Stimulated activated memory B cell treated with anti-CD40 and anti-IgM and Interleukin-4, amounts not matched to agents 10 μg/mL and 1 μg/mL and 100 μg/mL, for 72 hours (primary cell): ENCODE measurements around the gene POLR2F.

Experiments
- ATAC-seq: fragments of 150-1000 bp; cut with Tn5 transposase; 2 replicates; pipeline ENCODE4 v1.10.0; 2021
- H3K27ac Mint-ChIP-seq: one replicate; pipeline ENCODE4 v1.8.0; 2022; ENCODE audit warnings: mild to moderate bottlenecking, mixed read lengths
- H3K27me3 Mint-ChIP-seq: one replicate; pipeline ENCODE4 v1.8.0; 2022; ENCODE audit warnings: mixed read lengths
- H3K36me3 Mint-ChIP-seq: one replicate; pipeline ENCODE4 v1.8.0; 2022; ENCODE audit warnings: mixed read lengths
- H3K4me1 Mint-ChIP-seq: one replicate; pipeline ENCODE4 v1.8.0; 2022; ENCODE audit warnings: mixed read lengths
- H3K4me3 Mint-ChIP-seq: one replicate; pipeline ENCODE4 v1.8.0; 2022; ENCODE audit warnings: mild to moderate bottlenecking, moderate library complexity, mixed read lengths
- H3K9me3 Mint-ChIP-seq: one replicate; pipeline ENCODE4 v1.8.0; 2022; ENCODE audit warnings: mixed read lengths

The POLR2F gene

GRCh38 chr22:37994982-37995381, 41.5 kb downstream of the POLR2F start:
- no peak for ATAC-seq
- peaks cover 30% of the 10 kb centered on the region for H3K4me1 Mint-ChIP-seq
- H3K27ac Mint-ChIP-seq = peak overlapping the region; percentile 40
- H3K27me3 Mint-ChIP-seq = peaks cover 12% of the 10 kb centered on the region
- H3K4me3 Mint-ChIP-seq = no peak overlapping the region
- no peaks in the 10 kb centered on the region for H3K9me3 Mint-ChIP-seq
- peaks cover 6% of the 10 kb centered on the region for H3K36me3 Mint-ChIP-seq

- peaks cover 12% of the 10 kb centered on the region for H3K27me3 Mint-ChIP-seq
- peaks cover 30% of the 10 kb centered on the region for H3K4me1 Mint-ChIP-seq
- no peak overlapping the region for H3K4me3 Mint-ChIP-seq
- H3K27ac Mint-ChIP-seq = peak overlapping the region; percentile 40
- peaks cover 6% of the 10 kb centered on the region for H3K36me3 Mint-ChIP-seq
- H3K9me3 Mint-ChIP-seq = no peaks in the 10 kb centered on the region
- ATAC-seq = no peak
Observed at GRCh38 chr22:37995460-37995859, 42.0 kb downstream of the POLR2F start.

GRCh38 chr22:37996079-37996478, 42.6 kb downstream of the POLR2F start:
- Mint-ChIP-seq H3K4me1 (peaks cover 30% of the 10 kb centered on the region), H3K27me3 (peaks cover 12% of the 10 kb centered on the region), H3K4me3 (no peak overlapping the region), H3K9me3 (no peaks in the 10 kb centered on the region), H3K36me3 (peaks cover 6% of the 10 kb centered on the region), H3K27ac (peak overlapping the region; percentile 40)
- peak; percentile 49 for ATAC-seq

- Mint-ChIP-seq H3K4me3 (no peak overlapping the region), H3K27ac (peak overlapping the region; percentile 40), H3K4me1 (peaks cover 30% of the 10 kb centered on the region), H3K9me3 (no peaks in the 10 kb centered on the region), H3K36me3 (peaks cover 6% of the 10 kb centered on the region), H3K27me3 (peaks cover 12% of the 10 kb centered on the region)
- no peak for ATAC-seq
Observed at GRCh38 chr22:37996515-37997246, 43.2 kb downstream of the POLR2F start.

DNA sequence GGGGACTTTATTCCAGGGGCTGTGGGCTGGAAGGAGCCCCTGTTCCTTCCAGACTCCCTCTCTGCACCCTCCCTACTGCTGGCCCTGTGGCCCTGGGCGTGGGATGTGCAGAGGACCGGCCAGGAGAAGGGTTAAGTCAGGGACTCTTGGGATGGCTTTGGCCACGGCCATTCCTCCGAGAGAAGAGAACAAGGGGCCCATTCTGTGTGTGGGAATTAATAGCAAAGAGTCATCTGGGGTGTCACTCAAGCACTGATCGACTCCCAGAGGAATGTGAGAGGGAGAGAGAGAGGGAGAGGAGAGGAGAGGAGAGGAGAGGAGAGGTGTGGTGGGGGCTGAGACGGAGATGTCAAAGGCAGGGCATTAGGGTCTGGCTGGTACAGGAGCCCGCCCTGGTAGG, 45.0 kb downstream of the POLR2F start:
- no peak overlapping the region for H3K4me3 Mint-ChIP-seq
- H3K9me3 Mint-ChIP-seq = no peaks in the 10 kb centered on the region
- H3K27ac Mint-ChIP-seq = no peak overlapping the region
- peaks cover 30% of the 10 kb centered on the region for H3K4me1 Mint-ChIP-seq
- H3K36me3 Mint-ChIP-seq = no peaks in the 10 kb centered on the region
- H3K27me3 Mint-ChIP-seq = peaks cover 12% of the 10 kb centered on the region
- no peak for ATAC-seq

DNA sequence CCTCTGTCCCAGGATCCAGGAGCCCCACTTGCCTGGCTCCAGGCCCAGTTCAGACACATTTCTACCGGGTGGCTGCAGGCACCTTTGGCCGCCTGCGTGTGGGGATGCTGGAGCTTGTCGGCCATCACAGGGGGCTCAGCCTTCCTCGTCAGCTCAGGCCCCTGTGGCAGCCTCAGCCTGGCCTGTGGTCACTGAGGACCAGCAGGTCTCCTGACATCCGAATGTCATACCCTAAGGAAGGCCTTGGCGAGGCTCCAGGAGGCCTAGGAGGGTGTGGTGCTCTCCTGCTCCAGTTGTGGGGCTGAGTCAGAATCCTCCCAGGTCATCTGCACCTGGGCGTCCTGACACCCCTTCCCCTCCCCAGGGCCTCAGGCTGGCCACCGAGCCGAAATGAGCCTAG, 45.7 kb downstream of the POLR2F start:
- no peak overlapping the region for H3K27ac Mint-ChIP-seq
- ATAC-seq = no peak
- H3K27me3 Mint-ChIP-seq = peaks cover 12% of the 10 kb centered on the region
- no peaks in the 10 kb centered on the region for H3K9me3 Mint-ChIP-seq
- no peaks in the 10 kb centered on the region for H3K36me3 Mint-ChIP-seq
- no peak overlapping the region for H3K4me3 Mint-ChIP-seq
- H3K4me1 Mint-ChIP-seq = peaks cover 30% of the 10 kb centered on the region

DNA sequence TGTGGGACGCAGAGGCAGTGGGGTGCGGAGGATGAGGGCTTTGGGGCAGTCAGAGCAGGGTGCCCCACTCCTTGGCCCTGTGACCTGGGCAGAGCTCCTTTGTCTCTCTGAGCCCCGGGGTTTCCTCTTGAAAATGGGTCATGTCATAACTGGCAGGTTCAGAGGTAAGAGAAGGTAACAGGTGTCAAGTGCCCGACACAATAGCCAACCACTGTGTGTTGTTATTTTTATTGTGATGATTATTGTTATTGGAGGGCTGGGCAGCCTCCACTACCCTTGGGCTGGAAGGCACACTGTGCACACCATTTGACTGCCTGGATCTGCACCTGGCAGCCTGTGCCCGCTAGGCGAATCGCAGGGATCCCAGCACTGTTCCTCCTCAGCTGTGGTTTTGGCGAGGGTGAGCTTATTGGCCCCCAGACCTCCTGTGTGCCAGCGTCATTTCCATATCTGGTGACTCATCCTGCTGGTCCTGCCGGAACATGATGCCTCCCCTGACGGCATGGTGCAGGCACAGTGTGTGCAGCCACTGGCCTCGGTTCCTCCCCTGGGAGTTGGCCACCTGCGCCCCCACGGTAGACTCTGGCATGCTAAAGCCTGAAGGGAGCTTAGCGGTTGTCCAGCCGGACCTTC, 46.3 kb downstream of the POLR2F start:
- Mint-ChIP-seq H3K4me3 (no peak overlapping the region), H3K27ac (no peak overlapping the region), H3K36me3 (no peaks in the 10 kb centered on the region), H3K27me3 (peaks cover 12% of the 10 kb centered on the region), H3K9me3 (no peaks in the 10 kb centered on the region), H3K4me1 (peaks cover 30% of the 10 kb centered on the region)
- no peak for ATAC-seq

DNA sequence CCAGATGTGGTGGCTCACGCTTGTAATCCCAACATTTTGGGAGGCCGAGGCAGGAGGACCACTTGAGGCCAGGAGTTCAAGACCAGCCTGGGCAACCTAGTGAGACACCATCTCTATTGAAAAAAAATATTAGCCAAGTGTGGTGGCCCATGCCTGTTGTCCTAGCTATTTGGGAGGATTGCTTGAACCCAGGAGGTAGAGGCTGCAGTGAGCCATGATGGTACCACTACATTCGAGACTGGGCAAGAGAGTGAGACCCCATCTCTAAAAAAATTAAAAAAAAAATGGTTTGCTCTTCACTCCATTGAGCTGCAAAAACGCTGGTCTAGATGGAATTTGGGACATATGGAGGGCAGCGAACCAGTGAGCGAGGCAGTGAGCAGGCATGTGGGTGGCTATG, 52.4 kb downstream of the POLR2F start:
- no peak overlapping the region for H3K27ac Mint-ChIP-seq
- H3K36me3 Mint-ChIP-seq = no peaks in the 10 kb centered on the region
- no peak for ATAC-seq
- H3K4me1 Mint-ChIP-seq = peaks cover 6% of the 10 kb centered on the region
- H3K4me3 Mint-ChIP-seq = no peak overlapping the region
- H3K9me3 Mint-ChIP-seq = no peaks in the 10 kb centered on the region
- no peaks in the 10 kb centered on the region for H3K27me3 Mint-ChIP-seq

- Mint-ChIP-seq H3K9me3 (no peaks in the 10 kb centered on the region), H3K27ac (no peak overlapping the region), H3K27me3 (no peaks in the 10 kb centered on the region), H3K36me3 (no peaks in the 10 kb centered on the region), H3K4me3 (no peak overlapping the region), H3K4me1 (peaks cover 6% of the 10 kb centered on the region)
- no peak for ATAC-seq
Observed at GRCh38 chr22:38006906-38007305, 53.4 kb downstream of the POLR2F start.

GRCh38 chr22:38007330-38007902, 53.9 kb downstream of the POLR2F start:
- no peak for ATAC-seq
- Mint-ChIP-seq H3K4me1 (peaks cover 6% of the 10 kb centered on the region), H3K27ac (no peak overlapping the region), H3K27me3 (no peaks in the 10 kb centered on the region), H3K36me3 (no peaks in the 10 kb centered on the region), H3K4me3 (no peak overlapping the region), H3K9me3 (no peaks in the 10 kb centered on the region)

DNA sequence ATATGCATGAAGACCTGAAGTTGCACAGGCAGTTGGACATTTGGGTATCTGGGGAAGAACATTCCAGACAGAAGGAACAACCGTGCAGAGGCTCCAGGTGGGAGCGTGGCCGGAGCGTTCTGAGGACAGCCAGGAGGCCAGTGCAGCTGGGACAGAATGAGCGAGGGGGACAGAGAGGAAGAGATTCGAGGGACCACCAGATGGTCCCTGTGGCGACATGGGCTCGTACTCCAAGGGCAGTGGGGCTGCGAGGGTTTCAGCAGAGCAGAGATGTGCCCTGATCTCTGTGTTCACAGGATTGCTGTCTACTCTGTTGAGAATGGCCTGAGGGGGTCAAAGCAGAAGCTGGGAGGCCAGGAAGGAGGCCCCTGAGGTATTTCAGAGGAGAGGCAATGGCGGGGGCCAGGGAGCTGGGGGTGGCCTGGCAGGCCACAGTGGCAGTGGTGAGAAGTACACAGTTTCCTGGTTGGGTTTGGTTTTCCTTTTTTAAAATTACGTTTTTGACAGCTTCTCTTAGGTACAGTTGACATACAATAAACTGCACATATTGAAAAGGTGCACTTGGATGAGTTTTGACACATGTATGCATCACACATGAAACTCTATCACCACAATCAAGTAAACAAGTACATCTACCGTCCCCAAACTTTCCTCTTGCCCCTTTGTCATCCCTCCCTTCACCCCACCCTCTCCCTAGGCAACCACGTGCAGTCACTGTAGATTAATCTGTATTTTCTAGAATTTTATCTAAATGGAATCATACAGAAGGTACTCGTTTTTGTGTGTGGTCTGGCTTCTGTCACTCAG, 55.7 kb downstream of the POLR2F start:
- no peaks in the 10 kb centered on the region for H3K27me3 Mint-ChIP-seq

DNA sequence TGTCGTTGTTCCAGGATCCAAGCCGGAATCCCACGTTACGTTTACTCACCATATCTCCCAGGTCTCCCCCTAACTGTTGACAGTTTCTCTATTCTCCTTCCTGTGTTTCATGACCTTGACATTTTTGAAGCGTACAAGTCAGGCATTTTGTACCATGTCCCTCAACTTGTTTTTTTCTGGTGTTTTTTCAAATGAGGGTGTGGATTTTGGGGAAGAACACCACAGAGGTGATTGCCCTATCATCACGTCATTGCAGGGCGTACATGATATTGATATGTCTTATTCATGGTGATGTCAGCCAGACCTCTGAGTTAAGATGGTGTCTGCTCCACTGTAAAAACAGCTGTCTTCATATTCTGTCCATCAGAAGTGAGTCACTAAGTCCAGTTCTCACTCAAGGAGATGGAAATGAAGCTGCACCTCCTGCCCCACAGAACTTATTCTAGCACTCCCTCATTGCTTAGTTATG, 59.1 kb downstream of the POLR2F start:
- Mint-ChIP-seq H3K4me3 (no peak overlapping the region), H3K4me1 (peaks cover 6% of the 10 kb centered on the region), H3K27me3 (no peaks in the 10 kb centered on the region), H3K9me3 (no peaks in the 10 kb centered on the region), H3K27ac (no peak overlapping the region), H3K36me3 (no peaks in the 10 kb centered on the region)
- ATAC-seq = no peak

More for the DNA sequence above, 55.7 kb downstream of the POLR2F start:
- H3K36me3 Mint-ChIP-seq = no peaks in the 10 kb centered on the region
- H3K27ac Mint-ChIP-seq = no peak overlapping the region
- peaks cover 6% of the 10 kb centered on the region for H3K4me1 Mint-ChIP-seq
- H3K4me3 Mint-ChIP-seq = no peak overlapping the region
- H3K9me3 Mint-ChIP-seq = no peaks in the 10 kb centered on the region
- ATAC-seq = no peak

DNA sequence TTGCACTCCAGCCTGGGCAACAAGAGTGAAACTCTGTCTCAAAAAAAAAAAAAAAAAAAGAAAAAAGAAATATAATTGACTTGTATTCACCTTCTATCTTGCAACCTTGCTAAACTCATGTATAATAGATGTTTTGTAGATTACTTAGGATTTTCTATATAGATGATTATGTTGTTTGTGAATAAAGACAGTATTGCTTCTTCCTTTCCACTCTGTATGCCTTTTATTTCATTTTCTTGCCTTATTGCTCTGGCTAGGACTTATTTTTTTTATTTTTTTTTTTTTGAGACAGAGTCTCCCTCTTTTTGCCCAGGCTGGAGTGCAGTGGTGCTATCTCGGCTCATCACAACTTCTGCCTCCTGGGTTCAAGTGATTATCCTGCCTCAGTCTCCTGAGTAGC, 60.6 kb downstream of the POLR2F start:
- Mint-ChIP-seq H3K36me3 (no peaks in the 10 kb centered on the region), H3K27me3 (no peaks in the 10 kb centered on the region), H3K9me3 (no peaks in the 10 kb centered on the region), H3K4me3 (no peak overlapping the region), H3K4me1 (peaks cover 6% of the 10 kb centered on the region), H3K27ac (no peak overlapping the region)
- ATAC-seq = no peak

DNA sequence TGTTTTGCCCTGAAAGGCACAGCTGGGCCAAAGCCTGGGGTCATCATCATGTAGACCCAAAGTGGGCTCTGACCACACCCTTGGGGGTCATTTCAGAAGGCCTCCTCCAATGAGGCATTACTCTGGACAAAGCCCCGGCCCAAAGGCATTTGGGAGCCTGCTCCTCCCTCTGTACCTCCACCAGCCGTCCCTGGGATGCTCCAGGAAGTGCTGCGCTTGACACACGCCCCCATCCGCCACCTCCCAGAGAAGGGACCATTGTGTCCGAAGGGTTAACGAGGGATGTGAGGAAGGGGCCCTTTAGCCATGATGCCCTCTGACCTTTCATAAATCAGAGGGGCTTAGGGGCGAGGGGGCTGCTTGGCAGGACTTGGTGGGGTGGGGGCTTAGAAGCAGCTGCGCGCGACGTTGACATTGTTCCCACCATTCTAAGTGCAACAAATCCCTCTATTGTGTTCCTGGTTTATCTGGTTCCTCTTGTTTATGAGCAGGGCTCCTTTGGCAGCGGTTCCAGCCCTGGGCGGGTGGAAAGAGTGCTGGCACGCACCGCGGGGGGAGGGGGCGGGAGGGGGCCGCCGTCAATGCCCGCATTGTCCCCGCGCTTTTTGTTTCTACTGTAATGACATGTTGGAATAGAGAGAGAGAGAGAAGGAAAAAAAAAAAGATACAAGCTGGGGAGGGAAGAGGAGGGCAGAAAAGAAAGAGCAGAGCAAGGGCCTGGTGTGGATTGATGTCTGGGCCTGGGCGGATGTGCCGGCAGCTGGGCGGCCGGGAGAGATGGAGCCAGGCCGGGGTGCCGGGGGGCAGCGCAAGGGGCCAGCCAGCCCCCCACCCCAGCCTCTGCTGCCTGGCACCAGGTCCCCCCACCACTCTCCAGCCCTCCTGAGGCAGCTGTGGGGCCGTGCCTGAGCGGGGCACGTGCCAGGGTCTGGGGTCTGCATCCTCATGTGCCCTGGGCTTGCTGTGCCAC, 63.0 kb downstream of the POLR2F start:
- ATAC-seq = no peak
- H3K27me3 Mint-ChIP-seq = no peaks in the 10 kb centered on the region
- peaks cover 5% of the 10 kb centered on the region for H3K4me1 Mint-ChIP-seq
- H3K9me3 Mint-ChIP-seq = no peaks in the 10 kb centered on the region
- H3K36me3 Mint-ChIP-seq = no peaks in the 10 kb centered on the region
- H3K4me3 Mint-ChIP-seq = no peak overlapping the region
- H3K27ac Mint-ChIP-seq = no peak overlapping the region
